MM.1S (cell line): Measurements from ENCODE around the gene CFAP65.

Source experiments
- DNase-seq: peaks from one replicate; pipeline ENCODE4 v3.0.0-alpha.2; 2015
- H2AFZ ChIP-seq: fragments of 300-600 bp; sonication (generic); 2 replicates; pipeline ENCODE4 v1.6.0; 2016; ENCODE audit warnings: antibody characterized with exemption, low read length
- H3F3A ChIP-seq: fragments of 300-600 bp; sonication (generic); 2 replicates; pipeline ENCODE4 v1.6.1; 2016; ENCODE audit warnings: mild to moderate bottlenecking, antibody characterized with exemption, low read length, moderate library complexity, mixed read lengths; ENCODE audit not compliant: insufficient read depth
- H3K27ac ChIP-seq: fragments of 300-600 bp; sonication (generic); 2 replicates; pipeline ENCODE4 v1.5.1; 2016; ENCODE audit warnings: mild to moderate bottlenecking, low read length
- H3K27me3 ChIP-seq: fragments of 300-600 bp; sonication (generic); replicated peaks from 2 replicates; pipeline ENCODE4 v1.6.0; 2016; ENCODE audit warnings: low read length; ENCODE audit not compliant: insufficient read depth
- H3K36me3 ChIP-seq: fragments of 300-600 bp; sonication (generic); replicated peaks from 2 replicates; pipeline ENCODE4 v1.6.1; 2016; ENCODE audit warnings: mild to moderate bottlenecking, low read length, mixed read lengths; ENCODE audit not compliant: insufficient read depth
- H3K4me1 ChIP-seq: fragments of 300-600 bp; sonication (generic); 2 replicates; pipeline ENCODE4 v1.6.1; 2016; ENCODE audit warnings: low read length, mixed read lengths
- H3K4me2 ChIP-seq: fragments of 300-600 bp; sonication (generic); 2 replicates; pipeline ENCODE4 v1.6.0; 2016; ENCODE audit warnings: low read depth, low read length
- H3K4me3 ChIP-seq: fragments of 300-600 bp; sonication (generic); 2 replicates; pipeline ENCODE4 v1.5.1; 2016; ENCODE audit warnings: low read length, mixed read lengths
- H3K79me2 ChIP-seq: fragments of 300-600 bp; sonication (generic); 2 replicates; pipeline ENCODE4 v1.6.1; 2016; ENCODE audit warnings: mixed run types, low read length, mixed read lengths
- H3K9ac ChIP-seq: fragments of 300-600 bp; sonication (generic); 2 replicates; pipeline ENCODE4 v1.6.1; 2016; ENCODE audit warnings: low read length, mixed read lengths
- H3K9me2 ChIP-seq: fragments of 300-600 bp; sonication (generic); replicated peaks from 2 replicates; pipeline ENCODE4 v1.6.1; 2016; ENCODE audit warnings: mild to moderate bottlenecking, low read length, mixed read lengths; ENCODE audit not compliant: insufficient read depth
- H3K9me3 ChIP-seq: fragments of 300-600 bp; sonication (generic); replicated peaks from 2 replicates; pipeline ENCODE4 v1.6.1; 2016; ENCODE audit warnings: mild to moderate bottlenecking, low read length, mixed read lengths; ENCODE audit not compliant: insufficient read depth
- H4K20me1 ChIP-seq: fragments of 300-600 bp; sonication (generic); 2 replicates; pipeline ENCODE4 v1.6.1; 2016; ENCODE audit warnings: mild to moderate bottlenecking, low read length, moderate library complexity, mixed read lengths; ENCODE audit not compliant: insufficient read depth
- EZH2 ChIP-seq: fragments of 300-600 bp; sonication (generic); optimal IDR thresholded peaks from 2 replicates; pipeline ENCODE3; 2017; ENCODE audit warnings: low read depth, mild to moderate bottlenecking, antibody characterized with exemption, low read length, mixed read lengths
- EZH2phosphoT487 ChIP-seq: fragments of 300-600 bp; sonication (generic); IDR thresholded peaks from 2 replicates; pipeline ENCODE4 v1.6.1; 2018; ENCODE audit warnings: antibody characterized with exemption, low read length
- TF ChIP-seq, protein P1 (sequence below): fragments of 300-600 bp; sonication (generic); IDR thresholded peaks from 2 replicates; pipeline ENCODE4 v1.5.1; 2016; ENCODE audit warnings: antibody characterized with exemption, low read length, mixed read lengths

CFAP65 gene

DNA sequence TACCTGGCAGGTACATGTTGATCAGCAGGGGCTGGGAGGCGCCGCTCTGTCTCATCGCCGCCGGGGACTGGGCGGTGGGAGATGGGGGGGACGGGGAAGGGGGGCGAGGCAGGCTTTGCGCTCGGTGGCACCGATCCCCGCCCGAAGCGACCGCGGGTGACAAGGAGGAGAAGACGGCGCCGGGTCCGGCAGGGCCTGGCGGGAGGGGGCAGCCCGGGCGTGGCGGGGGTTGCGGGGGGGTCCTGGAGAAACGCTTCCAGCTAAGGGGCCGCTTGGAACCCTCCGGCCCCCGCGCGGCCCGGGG lies 56.3 kb downstream of the CFAP65 start, which contains the start of gene FEV:
FEV (minus strand) TSS at position 164 of the 304 bp plus-strand sequence; CDS start at position 55, 109 bp downstream.
- Histone ChIP-seq H2AFZ (no peak within 1 kb of the TSS), H3K27ac (no peak within 1 kb of the TSS), H3K9me3 (no peaks in the 10 kb centered on the region), H3K4me2 (no peak within 1 kb of the TSS), H3K36me3 (no peaks in the 10 kb centered on the region), H3K9ac (no peak within 1 kb of the TSS), H3K27me3 (peaks cover 88% of the 10 kb centered on the region), H3F3A (no peaks in the 10 kb centered on the region), H3K4me1 (peaks cover 5% of the 10 kb centered on the region; the same call in 1 of the 2 replicates), H4K20me1 (no peaks in the 10 kb centered on the region), H3K79me2 (no peaks in the 10 kb centered on the region), H3K9me2 (no peaks in the 10 kb centered on the region), H3K4me3 (no peak within 1 kb of the TSS)
- TF ChIP-seq, protein P1, sequence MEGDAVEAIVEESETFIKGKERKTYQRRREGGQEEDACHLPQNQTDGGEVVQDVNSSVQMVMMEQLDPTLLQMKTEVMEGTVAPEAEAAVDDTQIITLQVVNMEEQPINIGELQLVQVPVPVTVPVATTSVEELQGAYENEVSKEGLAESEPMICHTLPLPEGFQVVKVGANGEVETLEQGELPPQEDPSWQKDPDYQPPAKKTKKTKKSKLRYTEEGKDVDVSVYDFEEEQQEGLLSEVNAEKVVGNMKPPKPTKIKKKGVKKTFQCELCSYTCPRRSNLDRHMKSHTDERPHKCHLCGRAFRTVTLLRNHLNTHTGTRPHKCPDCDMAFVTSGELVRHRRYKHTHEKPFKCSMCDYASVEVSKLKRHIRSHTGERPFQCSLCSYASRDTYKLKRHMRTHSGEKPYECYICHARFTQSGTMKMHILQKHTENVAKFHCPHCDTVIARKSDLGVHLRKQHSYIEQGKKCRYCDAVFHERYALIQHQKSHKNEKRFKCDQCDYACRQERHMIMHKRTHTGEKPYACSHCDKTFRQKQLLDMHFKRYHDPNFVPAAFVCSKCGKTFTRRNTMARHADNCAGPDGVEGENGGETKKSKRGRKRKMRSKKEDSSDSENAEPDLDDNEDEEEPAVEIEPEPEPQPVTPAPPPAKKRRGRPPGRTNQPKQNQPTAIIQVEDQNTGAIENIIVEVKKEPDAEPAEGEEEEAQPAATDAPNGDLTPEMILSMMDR: no peak
- no peak for TF ChIP-seq EZH2phosphoT487
- TF ChIP-seq EZH2: peak; percentile 11
- no peak for DNase-seq

DNA sequence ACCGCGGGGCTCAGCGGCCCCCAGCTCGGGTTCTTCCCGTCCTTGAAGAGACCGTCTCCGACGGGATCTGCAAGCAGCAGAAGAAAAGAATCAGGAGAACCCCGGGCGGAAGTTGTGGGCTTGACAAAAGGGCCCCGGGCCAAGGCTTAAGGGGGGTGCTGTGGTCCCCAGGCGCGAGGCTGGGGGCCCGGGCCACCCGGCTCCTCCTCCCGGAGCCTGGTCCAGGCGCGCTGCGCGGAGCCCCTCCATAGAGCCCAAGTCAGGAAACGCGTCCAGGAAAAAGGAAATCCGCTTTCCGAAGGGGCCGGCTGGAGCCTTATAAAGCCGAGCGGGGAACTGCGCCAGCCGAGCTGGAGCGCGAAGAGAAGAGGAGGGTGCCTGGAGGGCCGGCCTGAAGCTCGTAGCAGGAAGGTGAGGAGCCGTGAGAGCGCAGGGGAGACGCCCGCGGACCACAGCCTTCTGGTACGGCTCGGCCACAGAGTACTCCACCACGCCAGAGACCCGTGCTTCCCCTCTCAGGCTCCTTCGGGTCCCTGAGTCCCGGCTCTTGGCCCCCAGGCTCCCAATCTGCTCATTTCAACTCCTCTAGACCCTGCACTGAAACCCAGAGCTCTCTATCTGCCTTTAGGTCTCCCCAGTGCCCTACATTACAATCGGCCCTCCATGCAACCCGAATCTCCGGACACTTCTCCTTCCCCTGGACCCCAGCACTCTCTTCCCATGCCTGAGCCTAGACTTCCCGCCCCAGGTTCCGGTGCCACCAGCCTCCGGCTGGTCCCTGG lies 56.9 kb downstream of the CFAP65 start:
- Histone ChIP-seq H3K79me2 (no peaks in the 10 kb centered on the region), H3K36me3 (no peaks in the 10 kb centered on the region), H2AFZ (no peak overlapping the region), H3K4me3 (no peak overlapping the region), H3K4me2 (no peak overlapping the region), H4K20me1 (no peaks in the 10 kb centered on the region), H3K27me3 (peaks cover 85% of the 10 kb centered on the region), H3K9me2 (no peaks in the 10 kb centered on the region), H3K9ac (no peak overlapping the region), H3K27ac (no peak overlapping the region), H3K4me1 (peaks cover 5% of the 10 kb centered on the region; the same call in 1 of the 2 replicates), H3F3A (no peaks in the 10 kb centered on the region), H3K9me3 (no peaks in the 10 kb centered on the region)
- TF ChIP-seq EZH2 (peak; percentile 73), EZH2phosphoT487 (0 out of 2 replicates have a peak, but pooled peaks have one; percentile 9)
- TF ChIP-seq, protein P1: no peak
- peak; percentile 2 for DNase-seq

DNA sequence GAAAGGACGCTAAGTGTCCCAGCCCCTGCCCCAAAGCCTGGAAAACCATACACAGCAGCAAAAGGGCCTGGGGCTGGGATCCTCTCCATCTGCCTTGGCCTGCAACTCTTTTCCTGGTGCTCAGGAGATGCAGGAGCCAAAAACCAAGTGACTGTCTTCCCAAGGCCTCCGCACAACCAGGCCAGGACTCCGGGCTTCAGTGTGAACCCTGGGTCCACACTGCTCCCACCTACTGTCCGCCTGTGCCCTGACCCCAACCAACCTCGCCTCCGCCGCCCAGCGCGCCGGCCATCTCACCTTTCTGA lies 57.4 kb downstream of the CFAP65 start:
- Histone ChIP-seq H3K9ac (no peak overlapping the region), H3K36me3 (no peaks in the 10 kb centered on the region), H3K9me3 (no peaks in the 10 kb centered on the region), H3K27ac (no peak overlapping the region), H3K4me1 (peaks cover 5% of the 10 kb centered on the region; the same call in 1 of the 2 replicates), H3K4me2 (no peak overlapping the region), H3F3A (no peaks in the 10 kb centered on the region), H3K4me3 (no peak overlapping the region), H3K9me2 (no peaks in the 10 kb centered on the region), H2AFZ (no peak overlapping the region), H3K27me3 (peaks cover 82% of the 10 kb centered on the region), H4K20me1 (no peaks in the 10 kb centered on the region), H3K79me2 (no peaks in the 10 kb centered on the region)
- TF ChIP-seq EZH2: no peak
- peak; percentile 1 for DNase-seq
